ENCODE results near the gene SMIM27. TPM values are rescaled to one million over a fixed set of nuclear protein-coding genes. Genes with fewer than 3 reads are reported as not detected.
A peak's percentile ranks its signal among the peaks of the same experiment; 100 is the strongest.

The SMIM27 gene
- total and polyA plus RNA-seq, 2 of the 8 experiments (the other 6 are each of a cell fraction or from before 2014, with no cell fraction given), result 3.6 to 18.1 TPM

DNA sequence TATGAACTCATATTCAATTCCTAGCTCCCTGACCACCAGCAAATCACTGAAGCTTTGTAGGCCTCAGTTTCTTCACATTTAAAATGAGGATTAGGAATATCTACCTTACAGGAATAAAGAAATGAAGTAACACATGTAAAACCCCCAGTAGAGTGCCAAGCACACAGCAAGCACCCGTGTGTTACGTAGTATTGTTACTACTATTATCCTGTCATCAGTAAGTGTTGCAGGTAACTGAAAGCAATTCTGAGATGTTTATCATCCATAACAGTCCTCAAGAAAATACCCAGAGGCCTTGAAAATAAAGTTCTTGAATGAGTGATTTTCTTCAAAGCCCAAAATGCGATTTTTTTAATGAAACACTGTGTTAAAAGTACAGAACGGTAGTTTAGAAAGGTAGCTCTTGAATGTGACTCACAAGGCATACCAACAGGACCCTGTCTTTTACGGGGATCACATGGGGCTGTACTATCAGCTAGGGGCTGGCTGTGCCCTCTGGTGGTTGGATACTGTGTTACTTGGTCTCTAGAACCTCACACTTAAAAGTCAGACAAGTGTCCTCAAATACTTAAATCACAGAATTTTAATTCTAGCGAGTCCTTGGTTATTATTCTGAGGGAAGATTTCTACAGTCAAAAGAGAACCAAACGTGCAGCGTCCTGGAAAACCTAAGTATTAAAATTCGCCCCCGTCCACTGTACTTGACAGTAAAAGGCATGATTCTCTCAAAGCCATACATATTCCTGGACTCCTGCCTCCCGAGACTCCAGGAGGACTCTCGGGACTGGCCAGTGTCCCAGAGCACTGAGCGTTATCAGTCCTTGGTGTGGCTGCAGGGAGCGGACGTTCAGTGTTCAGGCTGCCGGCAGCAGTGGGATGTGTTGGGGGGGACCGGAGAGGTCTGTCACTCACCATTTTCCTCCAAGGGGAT lies 20.1 kb downstream of the SMIM27 start (continued):
- TF ChIP-seq CBX8 (IDR thresholded peaks at IDR 0.05; ENCODE audit: borderline replicate concordance, low read depth, low read length) (no peak), SIN3A (conservative IDR thresholded peaks at IDR 0.05 in 1 of 2, IDR thresholded peaks at IDR 0.05 in 1 of 2; ENCODE audit: low read depth in 1 of 2, low read length in 2 of 2) (peak; percentile 52 to 93; a peak in 2 of 4 replicates), SIRT6 (IDR thresholded peaks at IDR 0.05; ENCODE audit: low read length) (no peak), TAF7 (optimal IDR thresholded peaks at IDR 0.05; ENCODE audit: borderline replicate concordance, low read depth, low read length) (no peak), POLR2A (IDR thresholded peaks at IDR 0.05; ENCODE audit: control extremely low read depth in 1 of 2, low read depth in 2 of 2, low read length in 2 of 2) (no peak), BACH1 (IDR thresholded peaks at IDR 0.05; ENCODE audit: low read length) (no peak), NRF1 (IDR thresholded peaks at IDR 0.05; ENCODE audit: low read depth, low read length) (no peak), FOSL1 (IDR thresholded peaks at IDR 0.05; ENCODE audit: insufficient read depth, low read depth, low read length) (no peak), CREB1 (IDR thresholded peaks at IDR 0.05) (no peak), SRF (IDR thresholded peaks at IDR 0.05; ENCODE audit: low read depth, low read length) (no peak), NANOG (IDR thresholded peaks at IDR 0.05; ENCODE audit: insufficient read depth, low read depth, low read length, poor library complexity, severe bottlenecking) (no peak), JUN (IDR thresholded peaks at IDR 0.05; ENCODE audit: low read depth, low read length) (no peak), SAP30 (IDR thresholded peaks at IDR 0.05; ENCODE audit: insufficient read depth, insufficient replicate concordance, low read length) (peak; percentile 81), ASH2L (IDR thresholded peaks at IDR 0.05; ENCODE audit: low read length) (no peak), SP1 (IDR thresholded peaks at IDR 0.05; ENCODE audit: low read depth, low read length) (no peak), BRCA1 (IDR thresholded peaks at IDR 0.05; ENCODE audit: low read depth, low read length) (no peak), CHD1 (IDR thresholded peaks at IDR 0.05; ENCODE audit: low read depth, low read length) (no peak), YY1 (IDR thresholded peaks at IDR 0.05; ENCODE audit: low read depth, low read length) (no peak), CTBP2 (IDR thresholded peaks at IDR 0.05; ENCODE audit: borderline replicate concordance, insufficient read depth, insufficient read length, low read length) (no peak), SUZ12 (IDR thresholded peaks at IDR 0.05; ENCODE audit: low read length) (no peak), RNF2 (IDR thresholded peaks at IDR 0.05; ENCODE audit: borderline replicate concordance, low read depth, low read length, missing control alignments, poor library complexity, severe bottlenecking) (no peak), ZNF274 (IDR thresholded peaks at IDR 0.05; ENCODE audit: borderline replicate concordance, extremely low read depth, low read length) (no peak)
- TF ChIP-seq, protein P1, sequence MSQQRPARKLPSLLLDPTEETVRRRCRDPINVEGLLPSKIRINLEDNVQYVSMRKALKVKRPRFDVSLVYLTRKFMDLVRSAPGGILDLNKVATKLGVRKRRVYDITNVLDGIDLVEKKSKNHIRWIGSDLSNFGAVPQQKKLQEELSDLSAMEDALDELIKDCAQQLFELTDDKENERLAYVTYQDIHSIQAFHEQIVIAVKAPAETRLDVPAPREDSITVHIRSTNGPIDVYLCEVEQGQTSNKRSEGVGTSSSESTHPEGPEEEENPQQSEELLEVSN (IDR thresholded peaks at IDR 0.05), result no peak

Measured in H1 (cell line).